DOHH2 (cell line): ENCODE measurements around the gene ITPKB.

Experiments
- H3F3A ChIP-seq: fragments of 200-600 bp; sonication (generic), shearing (Covaris generic); 2 replicates; pipeline ENCODE4 v1.6.0; 2016; ENCODE audit warnings: antibody characterized with exemption, mild to moderate bottlenecking; ENCODE audit not compliant: control insufficient read depth, insufficient read depth
- H3K27ac ChIP-seq: fragments of 200-600 bp; sonication (generic); 2 replicates; pipeline ENCODE4 v1.5.1; 2014; ENCODE audit warnings: low read depth, mild to moderate bottlenecking, low read length, moderate library complexity
- H3K27me3 ChIP-seq: fragments of 200-600 bp; sonication (generic); 2 replicates; pipeline ENCODE4 v1.6.1; 2014; ENCODE audit warnings: mild to moderate bottlenecking, low read length, mixed read lengths; ENCODE audit not compliant: control insufficient read depth
- H3K36me3 ChIP-seq: fragments of 200-600 bp; sonication (generic); 2 replicates; pipeline ENCODE4 v1.6.1; 2014; ENCODE audit warnings: mild to moderate bottlenecking, low read length, moderate library complexity, mixed read lengths; ENCODE audit not compliant: control insufficient read depth
- H3K4me1 ChIP-seq: fragments of 200-600 bp; sonication (generic); 2 replicates; pipeline ENCODE4 v1.6.1; 2014; ENCODE audit warnings: mild to moderate bottlenecking, low read length, mixed read lengths; ENCODE audit not compliant: control insufficient read depth
- H3K4me2 ChIP-seq: fragments of 200-600 bp; sonication (generic); 2 replicates; pipeline ENCODE4 v1.6.0; 2014; ENCODE audit warnings: mild to moderate bottlenecking, low read length, moderate library complexity
- H3K4me3 ChIP-seq: fragments of 200-600 bp; sonication (generic); 2 replicates; pipeline ENCODE4 v1.5.1; 2014; ENCODE audit warnings: mild to moderate bottlenecking, low read length, mixed read lengths
- H3K79me2 ChIP-seq: fragments of 200-600 bp; sonication (generic); 2 replicates; pipeline ENCODE4 v1.6.1; 2014; ENCODE audit warnings: mild to moderate bottlenecking, low read length, mixed read lengths; ENCODE audit not compliant: control insufficient read depth
- H3K9me2 ChIP-seq: fragments of 200-600 bp; sonication (generic); replicated peaks from 2 replicates; pipeline ENCODE4 v1.6.1; 2014; ENCODE audit warnings: mild to moderate bottlenecking, low read length, mixed read lengths; ENCODE audit not compliant: control insufficient read depth
- H3K9me3 ChIP-seq: fragments of 200-600 bp; sonication (generic); 2 replicates; pipeline ENCODE4 v1.6.1; 2014; ENCODE audit warnings: antibody characterized with exemption, low read length, mixed read lengths; ENCODE audit not compliant: control insufficient read depth, insufficient read depth
- H4K20me1 ChIP-seq: fragments of 200-600 bp; sonication (generic); 2 replicates; pipeline ENCODE4 v1.6.0; 2014; ENCODE audit warnings: low read depth, mild to moderate bottlenecking, antibody characterized with exemption, low read length, moderate library complexity; ENCODE audit not compliant: control insufficient read depth, insufficient read depth
- CTCF ChIP-seq: fragments of 200-600 bp; sonication (generic); IDR thresholded peaks from one replicate; pipeline ENCODE4 v1.5.1; 2014; ENCODE audit warnings: antibody characterized with exemption, mild to moderate bottlenecking, low read depth, low read length; ENCODE audit not compliant: poor library complexity, severe bottlenecking
- EZH2phosphoT487 ChIP-seq: fragments of 200-600 bp; sonication (generic); IDR thresholded peaks from 2 replicates; pipeline ENCODE4 v1.6.1; 2017; ENCODE audit warnings: borderline replicate concordance, mild to moderate bottlenecking, antibody characterized with exemption, low read length, moderate library complexity, mixed read lengths

The ITPKB gene

DNA sequence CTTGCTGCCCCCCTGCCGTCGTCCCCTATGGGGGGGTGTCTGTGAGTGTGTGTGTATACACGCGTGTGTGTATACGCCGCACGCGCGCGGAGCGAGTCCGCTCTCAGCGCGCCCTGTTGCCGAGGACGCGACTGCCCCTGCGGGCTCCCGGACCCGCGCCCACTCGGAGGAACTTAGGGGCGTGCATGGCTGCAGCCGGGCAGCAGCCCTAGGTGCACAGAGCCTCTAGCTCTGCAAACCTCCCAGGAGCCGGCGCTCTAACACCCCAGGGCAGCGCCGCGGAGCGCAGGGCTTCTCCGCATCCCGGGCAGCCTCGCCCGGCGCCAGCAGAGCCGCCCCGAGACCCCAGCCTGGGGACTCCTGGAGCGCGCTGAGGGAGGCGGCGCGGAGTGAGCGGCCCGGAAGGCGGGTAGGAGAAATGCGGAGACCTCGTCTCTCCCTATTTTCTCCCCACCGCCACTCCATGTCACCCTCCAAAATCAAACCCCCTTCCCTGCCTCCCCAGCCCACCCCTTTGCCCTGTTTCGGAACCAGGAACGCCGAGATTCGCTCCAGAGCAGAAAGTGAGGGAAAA lies 574 bp downstream of the ITPKB start:
- peaks cover 16% of the 10 kb centered on the region for H4K20me1 ChIP-seq
- H3K4me1 ChIP-seq, result peaks cover 62% of the 10 kb centered on the region
- peaks cover 26% of the 10 kb centered on the region for H3F3A ChIP-seq
- peaks cover 56% of the 10 kb centered on the region for H3K79me2 ChIP-seq
- H3K4me3 ChIP-seq, result peak overlapping the region; percentile 96
- peaks cover 54% of the 10 kb centered on the region for H3K36me3 ChIP-seq
- TF ChIP-seq CTCF (peak; percentile 12), EZH2phosphoT487 (no peak)
- H3K27ac ChIP-seq, result peak overlapping the region; percentile 96
- H3K4me2 ChIP-seq, result peak overlapping the region; percentile 94
- no peaks in the 10 kb centered on the region for H3K9me2 ChIP-seq
- 0 out of 2 replicates have a peak, but pooled peaks cover under 1% of the 10 kb centered on the region for H3K9me3 ChIP-seq
- no peaks in the 10 kb centered on the region for H3K27me3 ChIP-seq

- Histone ChIP-seq H3F3A (peaks cover 26% of the 10 kb centered on the region), H4K20me1 (peaks cover 22% of the 10 kb centered on the region), H3K4me3 (peak overlapping the region; percentile 96), H3K9me3 (no peaks in the 10 kb centered on the region), H3K36me3 (peaks cover 60% of the 10 kb centered on the region), H3K4me1 (peaks cover 68% of the 10 kb centered on the region), H3K79me2 (peaks cover 62% of the 10 kb centered on the region), H3K27me3 (no peaks in the 10 kb centered on the region), H3K27ac (peak overlapping the region; percentile 96), H3K9me2 (no peaks in the 10 kb centered on the region), H3K4me2 (peak overlapping the region; percentile 94)
- TF ChIP-seq CTCF, result no peak
- TF ChIP-seq EZH2phosphoT487, result no peak
Measured at GRCh38 chr1:226737819-226738420, 1.2 kb downstream of the ITPKB start.

DNA sequence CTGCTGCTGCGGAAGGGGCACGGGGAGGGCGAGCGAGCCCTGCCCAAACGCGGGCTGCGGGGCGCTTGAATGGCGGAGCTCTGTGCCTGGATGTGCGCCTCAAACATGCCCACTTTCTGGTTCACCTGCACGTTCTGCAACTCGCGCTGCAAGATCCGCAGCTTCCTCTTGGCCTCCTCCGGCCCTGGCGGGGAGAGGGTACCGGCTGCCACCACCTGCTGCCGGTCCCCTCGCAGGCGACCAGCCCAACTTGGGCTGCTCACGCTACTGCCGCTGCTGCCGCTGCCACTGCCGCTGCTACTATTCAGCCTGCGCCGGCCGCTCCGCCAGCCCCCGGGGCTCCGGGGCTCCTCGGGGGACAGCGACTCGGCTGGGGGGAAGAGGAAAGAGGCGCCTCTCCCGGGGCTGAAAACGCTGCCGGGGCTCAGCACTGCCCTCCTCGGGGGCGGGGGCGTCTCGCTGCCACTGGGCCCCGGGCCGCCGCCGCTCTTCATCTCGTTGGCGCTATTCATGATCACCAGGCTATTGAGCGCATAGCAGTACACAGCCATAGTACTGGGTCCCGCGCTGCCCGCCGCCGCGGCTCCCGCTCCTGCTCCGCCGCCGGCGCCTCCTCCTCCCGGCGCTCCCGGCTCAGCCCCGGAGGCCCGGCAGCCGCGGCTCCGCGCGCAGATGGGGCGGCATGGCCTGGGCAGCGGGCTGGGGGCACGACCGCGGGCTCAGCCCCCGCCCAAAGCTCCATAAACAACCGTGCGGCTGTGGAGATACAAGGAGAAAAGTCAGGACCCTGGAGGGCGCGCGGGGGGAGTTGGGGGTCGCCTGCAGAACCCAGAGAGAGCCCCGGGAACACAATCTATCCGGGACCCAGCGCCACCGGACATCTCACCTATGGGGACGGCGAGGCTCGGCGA lies 1.9 kb downstream of the ITPKB start:
- Histone ChIP-seq H3F3A (peaks cover 26% of the 10 kb centered on the region), H4K20me1 (peaks cover 22% of the 10 kb centered on the region), H3K36me3 (peaks cover 64% of the 10 kb centered on the region), H3K4me1 (peaks cover 73% of the 10 kb centered on the region), H3K27ac (peak overlapping the region; percentile 96), H3K4me3 (peak overlapping the region; percentile 96), H3K79me2 (peaks cover 70% of the 10 kb centered on the region), H3K9me3 (no peaks in the 10 kb centered on the region), H3K4me2 (peak overlapping the region; percentile 94), H3K9me2 (no peaks in the 10 kb centered on the region), H3K27me3 (no peaks in the 10 kb centered on the region)
- TF ChIP-seq CTCF (peak; percentile 28), EZH2phosphoT487 (no peak)
